GM19239 (cell line): ENCODE results near the gene TNKS2.
"Not testable (repeated sequence)": the region's sequence is repeated elsewhere in the genome, so short reads cannot be mapped to it uniquely, and the experiment has no call there.

ENCODE experiments used
- DNase-seq: peaks from one replicate; pipeline ENCODE4 v3.0.0; 2011; ENCODE audit warnings: low spot score; ENCODE audit not compliant: insufficient read length
- FAIRE-seq: peaks from 2 replicates; lab custom pipeline; 2011; peaks lifted over from hg19 to GRCh38; lab: Jason Lieb, UNC

The TNKS2 gene

DNA sequence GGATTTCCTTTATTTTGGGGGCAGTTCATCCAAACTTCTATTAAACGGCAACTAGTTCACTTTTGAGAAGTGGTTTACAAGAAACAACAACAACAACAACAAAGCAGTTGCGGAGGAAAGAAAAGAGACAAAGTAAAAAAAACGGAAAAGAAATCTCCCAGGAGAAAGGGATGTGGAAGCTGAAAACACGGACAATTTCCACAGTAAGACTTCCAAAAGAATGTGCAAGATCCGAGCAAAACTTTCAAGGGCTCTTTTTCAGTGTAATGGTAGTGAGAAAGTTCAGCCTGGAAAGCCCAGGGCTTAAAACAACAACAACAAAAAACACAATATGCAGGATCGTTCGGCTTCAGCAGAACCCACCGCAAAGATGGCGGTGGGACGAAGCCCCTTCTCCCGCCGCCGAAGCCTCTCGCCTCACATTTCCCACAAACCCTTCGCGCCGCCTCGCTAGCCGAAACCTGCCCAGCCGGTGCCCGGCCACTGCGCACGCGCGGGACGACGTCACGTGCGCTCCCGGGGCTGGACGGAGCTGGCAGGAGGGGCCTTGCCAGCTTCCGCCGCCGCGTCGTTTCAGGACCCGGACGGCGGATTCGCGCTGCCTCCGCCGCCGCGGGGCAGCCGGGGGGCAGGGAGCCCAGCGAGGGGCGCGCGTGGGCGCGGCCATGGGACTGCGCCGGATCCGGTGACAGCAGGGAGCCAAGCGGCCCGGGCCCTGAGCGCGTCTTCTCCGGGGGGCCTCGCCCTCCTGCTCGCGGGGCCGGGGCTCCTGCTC, at the start of gene TNKS2:
TSS of gene TNKS2 (plus strand) at position 553 of the 775 bp plus-strand sequence. CDS start 265 bp downstream, outside the sequence.
- DNase-seq = peak; percentile 84
- no peak for FAIRE-seq

DNA sequence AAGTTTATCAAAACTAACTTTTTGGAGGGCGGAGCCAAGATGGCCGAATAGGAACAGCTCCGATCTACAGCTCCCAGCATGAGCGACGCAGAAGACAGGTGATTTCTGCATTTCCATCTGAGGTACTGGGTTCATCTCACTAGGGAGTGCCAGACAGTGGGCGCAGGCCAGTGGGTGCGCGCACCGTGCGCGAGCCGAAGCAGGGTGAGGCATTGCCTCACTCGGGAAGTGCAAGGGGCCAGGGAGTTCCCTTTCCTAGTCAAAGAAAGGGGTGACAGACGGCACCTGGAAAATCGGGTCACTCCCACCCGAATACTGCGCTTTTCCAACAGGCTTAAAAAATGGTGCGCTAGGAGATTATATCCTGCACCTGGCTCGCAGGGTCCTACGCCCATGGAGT, 48.6 kb upstream of the TNKS2 start:
- not testable (repeated sequence) for DNase-seq, FAIRE-seq

DNA sequence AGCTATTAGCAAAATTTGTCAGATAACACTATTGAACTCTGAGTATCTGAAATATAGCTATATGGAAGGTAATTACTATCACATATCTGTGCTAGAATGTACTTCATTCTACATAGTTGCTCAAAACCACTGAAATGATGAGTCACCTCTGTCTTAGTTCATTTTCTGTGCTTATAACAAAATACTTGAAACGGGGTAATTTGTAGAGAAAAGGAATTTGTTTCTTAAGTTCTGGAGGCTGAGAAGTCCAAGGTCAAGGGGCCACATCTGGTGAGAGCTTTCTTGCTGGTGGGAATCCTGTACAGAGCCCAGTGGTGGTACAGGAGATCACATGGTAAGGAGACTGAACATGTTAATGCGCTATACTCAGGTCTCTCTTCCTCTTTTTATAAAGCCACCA, 41.9 kb upstream of the TNKS2 start:
- DNase-seq = no peak
- no peak for FAIRE-seq

DNA sequence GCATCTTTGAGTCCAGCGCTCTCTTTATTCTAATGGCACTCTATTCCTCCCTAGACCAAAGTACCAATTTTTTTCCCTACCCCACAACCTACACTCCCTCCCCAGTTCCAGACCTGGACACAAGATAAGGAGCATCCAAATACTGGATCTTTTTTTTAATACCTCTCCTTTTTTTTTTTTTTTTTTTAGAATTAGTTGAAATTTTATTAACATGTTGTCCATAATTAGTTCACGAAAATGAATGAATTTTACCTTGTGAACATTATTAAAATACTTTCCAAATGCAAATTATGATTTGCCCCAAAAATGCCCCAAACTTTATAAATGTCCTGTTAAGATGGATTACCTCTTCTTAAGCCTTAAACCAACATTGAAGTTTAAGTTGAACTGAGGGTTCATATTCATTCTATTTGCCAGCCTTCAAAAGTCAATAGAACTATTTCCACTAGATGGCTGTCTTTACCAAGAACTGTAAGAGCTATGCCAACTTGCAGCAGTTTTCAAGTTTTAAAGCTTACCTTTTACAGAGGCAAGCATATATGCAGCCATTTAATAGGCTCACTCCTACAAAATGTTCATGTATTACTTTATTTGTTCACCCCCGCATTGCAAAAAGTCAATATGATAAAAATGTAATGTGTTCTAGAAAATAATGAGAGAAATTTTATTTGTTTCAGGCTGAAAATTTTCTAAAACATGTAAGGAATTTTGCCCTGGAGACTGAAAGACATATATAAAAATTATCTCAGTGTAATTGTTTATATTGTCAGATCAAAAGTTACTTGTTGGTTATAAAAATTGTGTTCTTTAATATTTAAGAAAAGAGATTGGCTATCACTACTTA, 39.7 kb upstream of the TNKS2 start:
- FAIRE-seq (peak; percentile 90), DNase-seq (peak; percentile 9)

DNA sequence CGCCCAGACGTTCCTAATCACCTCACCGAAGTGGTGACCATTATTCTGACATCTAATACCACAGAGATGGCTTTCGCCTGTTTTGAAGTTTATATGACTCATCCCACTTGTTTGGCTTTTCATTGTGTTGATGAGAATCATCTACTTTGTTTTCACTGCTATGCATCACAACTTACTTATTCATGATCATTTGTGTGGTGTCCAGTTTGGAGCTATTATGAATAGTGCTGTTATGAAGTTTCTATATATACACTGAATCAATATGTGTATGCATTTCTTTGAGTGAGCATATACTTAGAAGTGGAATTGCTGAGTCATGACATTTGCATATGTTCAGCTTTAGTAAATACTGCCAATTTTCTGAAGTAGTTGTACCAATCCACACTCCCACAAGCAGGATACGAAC, 38.6 kb upstream of the TNKS2 start:
- FAIRE-seq = no peak

DNA sequence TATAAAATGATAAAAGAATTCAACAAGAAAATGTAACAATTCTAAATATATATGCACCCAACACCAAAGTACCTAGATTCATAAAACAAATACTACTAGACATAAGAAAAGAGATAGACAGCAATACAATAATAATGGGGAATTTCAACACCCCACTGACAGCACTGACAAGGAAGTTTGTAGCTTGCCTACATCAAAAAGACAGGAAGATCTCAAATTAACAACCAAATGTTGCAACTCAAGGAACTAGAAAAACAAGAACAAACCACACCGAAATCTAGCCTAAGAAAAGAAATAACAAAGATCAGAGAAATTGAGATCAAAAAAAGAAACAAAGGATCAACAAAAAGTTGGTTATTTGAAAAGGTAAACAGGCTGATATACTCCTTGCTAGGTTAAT, 36.5 kb upstream of the TNKS2 start:
- no peak for FAIRE-seq
- no peak for DNase-seq

More for the DNA sequence above, 38.6 kb upstream of the TNKS2 start:
- DNase-seq = no peak

DNA sequence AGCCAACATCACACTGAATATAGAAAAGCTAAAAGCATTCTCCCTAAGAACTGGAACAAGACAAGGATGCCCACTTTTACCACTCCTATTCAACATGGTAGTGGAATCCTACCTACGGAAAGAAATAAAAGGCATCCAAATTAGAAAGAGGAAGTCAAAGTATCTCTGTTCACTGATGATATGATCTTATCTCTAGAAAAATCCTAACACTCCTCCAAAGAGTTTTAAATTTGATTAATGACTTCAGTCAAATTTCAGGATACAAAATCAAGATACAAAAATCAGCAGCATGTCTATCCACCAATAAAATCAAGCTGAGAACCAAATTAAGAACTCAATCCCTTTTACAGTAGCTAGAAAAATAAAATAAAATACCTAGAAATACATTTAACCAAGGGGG, 35.3 kb upstream of the TNKS2 start:
- DNase-seq (no peak), FAIRE-seq (no peak)

DNA sequence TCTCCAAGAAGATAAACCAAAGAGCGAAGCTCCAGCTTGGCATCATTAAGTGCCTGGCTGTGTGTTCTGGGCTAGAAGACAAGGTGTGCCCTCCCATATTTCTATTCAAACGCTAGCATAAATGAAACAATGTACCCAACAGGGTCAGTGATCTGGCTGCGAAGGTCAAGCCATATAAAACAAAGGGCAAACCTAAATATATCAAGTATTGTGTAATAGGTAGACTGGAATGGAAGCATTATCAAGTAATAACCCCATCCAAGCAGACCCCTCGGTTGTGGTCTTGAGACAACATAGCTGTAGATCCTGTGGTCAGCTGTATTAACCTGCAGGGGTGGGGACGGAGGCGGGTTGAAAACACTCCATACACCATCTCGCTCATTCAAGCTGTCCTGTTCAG, 31.6 kb upstream of the TNKS2 start:
- no peak for DNase-seq
- no peak for FAIRE-seq

DNA sequence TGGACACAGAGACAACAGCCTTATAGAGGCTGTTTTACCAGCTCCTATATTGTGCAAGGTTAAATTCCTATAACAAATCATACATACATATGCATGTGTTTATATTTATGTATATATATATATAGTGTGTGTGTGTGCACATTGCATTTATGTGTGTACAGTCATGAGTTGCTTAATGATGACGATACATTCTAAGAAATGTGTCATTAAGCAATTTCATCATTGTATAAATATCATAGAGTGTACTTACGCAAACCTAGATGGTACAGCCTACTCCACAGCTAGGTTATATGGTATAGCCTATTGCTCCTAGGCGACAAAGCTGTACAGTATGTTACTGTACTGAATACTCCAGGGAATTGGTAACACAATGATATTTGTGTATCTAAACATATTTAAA, 30.1 kb upstream of the TNKS2 start:
- FAIRE-seq (no peak), DNase-seq (no peak)

DNA sequence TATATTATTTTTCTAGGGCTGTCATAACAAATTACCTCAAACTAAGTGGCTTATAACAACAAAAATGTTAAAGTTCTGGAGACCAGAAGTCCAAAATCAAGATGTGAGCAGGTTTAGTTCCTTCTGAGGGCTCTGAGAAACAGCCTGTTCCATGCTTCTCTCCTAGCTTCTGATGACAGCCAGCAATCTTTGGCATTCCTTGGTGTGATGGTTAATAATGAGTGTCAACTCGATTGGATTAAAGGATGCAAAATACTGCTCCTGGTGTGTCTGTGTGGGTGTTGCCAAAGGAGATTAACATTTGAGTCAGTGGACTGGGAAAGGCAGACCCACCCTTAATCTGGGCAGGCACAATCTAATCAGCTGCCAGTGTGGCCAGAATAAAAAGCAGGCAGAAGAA, 26.3 kb upstream of the TNKS2 start:
- no peak for DNase-seq
- no peak for FAIRE-seq

DNA sequence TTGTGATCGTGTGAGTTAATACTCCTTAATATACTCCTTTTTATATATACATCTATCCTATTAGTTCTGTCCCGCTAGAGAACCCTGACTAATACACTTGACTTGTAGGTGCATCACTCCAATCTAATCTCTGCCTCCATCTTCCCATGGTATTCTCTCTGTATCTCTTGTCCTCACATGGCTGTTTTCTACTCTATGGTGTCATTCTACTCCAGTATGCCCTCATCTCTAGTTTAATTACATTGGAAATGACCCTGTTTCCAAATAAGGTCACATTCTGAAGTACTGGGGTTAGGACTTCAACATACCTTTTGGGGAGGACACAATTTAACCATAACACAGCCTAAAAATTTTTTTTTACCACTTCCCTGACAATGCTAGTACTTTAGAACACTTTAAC, 25.8 kb upstream of the TNKS2 start:
- FAIRE-seq = no peak
- DNase-seq = no peak

DNA sequence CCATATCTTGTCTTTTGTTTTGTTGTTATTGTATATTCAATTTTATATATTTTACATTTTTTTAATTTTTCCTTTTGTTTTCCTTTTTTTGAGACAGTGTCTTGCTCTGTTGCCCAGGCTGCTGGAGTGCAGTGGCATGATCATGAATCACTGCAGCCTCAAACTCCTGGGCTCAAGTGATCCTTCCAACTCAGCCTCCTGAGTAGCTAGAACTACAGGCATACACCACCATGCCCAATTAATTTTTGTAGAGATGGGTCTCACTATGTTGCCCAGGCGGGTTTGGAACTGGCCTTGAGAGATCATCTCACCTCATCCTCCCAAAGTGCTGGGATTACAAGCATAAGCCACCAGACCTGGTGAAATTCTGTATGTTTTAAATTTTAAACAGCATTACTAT, 25.4 kb upstream of the TNKS2 start:
- DNase-seq = no peak
- no peak for FAIRE-seq

DNA sequence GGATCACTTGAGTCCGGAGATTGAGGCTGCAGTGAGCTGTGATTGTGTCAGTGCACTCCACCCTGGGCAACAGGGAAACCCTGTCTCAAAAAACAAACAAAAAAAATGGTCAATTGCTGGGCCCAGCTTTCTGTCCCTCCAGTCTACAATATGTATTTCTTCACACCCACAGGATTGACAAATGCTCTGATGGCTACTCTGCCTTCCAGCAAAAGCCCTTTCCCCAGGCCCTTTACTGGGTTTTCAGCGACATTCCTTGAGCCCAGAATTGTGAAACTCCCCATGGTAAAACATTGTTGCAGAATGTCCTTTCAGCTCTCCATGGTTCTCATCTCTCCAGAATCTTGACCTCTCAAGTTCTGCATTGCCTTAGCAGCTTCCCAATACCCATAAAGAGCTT, 23.7 kb upstream of the TNKS2 start:
- no peak for FAIRE-seq

DNA sequence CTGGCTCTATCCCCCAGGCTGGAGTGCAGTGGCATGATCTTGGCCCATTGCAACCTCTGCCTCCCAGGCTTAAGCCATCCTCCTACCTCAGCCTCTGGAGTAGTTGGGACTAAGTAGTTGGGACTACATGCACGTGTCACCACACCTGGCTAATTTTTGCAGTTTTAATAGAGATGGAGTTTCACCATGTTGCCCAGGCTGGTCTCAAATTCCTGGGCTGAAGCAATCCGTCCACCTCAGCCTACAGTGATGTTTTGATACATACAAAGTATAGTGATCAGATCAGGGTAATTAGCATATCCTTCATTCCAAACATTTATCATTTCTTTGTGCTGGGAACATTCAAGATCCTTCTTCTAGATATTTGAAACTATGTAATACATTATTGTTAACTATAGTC, 22.5 kb upstream of the TNKS2 start:
- DNase-seq (no peak), FAIRE-seq (no peak)

More for the DNA sequence above, 23.7 kb upstream of the TNKS2 start:
- DNase-seq = no peak

DNA sequence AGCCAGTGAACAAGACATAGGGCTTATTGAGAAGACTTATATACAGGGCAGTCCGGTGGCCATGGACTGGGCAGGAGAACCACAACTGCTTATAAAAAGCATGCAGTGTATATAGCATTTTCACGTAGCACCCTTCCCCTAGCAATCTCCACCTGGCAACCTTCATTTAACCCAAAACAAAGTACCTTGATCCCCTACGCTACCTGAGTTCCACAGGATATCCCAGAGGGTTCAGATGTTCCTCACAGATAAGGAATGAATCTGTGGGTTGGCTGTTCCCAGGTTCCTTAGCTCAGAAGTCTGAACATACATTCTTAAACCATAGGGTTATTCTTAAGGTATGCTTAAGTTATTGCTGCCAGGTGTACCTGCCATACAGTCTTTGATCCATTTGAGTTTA, 22.0 kb upstream of the TNKS2 start:
- FAIRE-seq = no peak
- DNase-seq = no peak

DNA sequence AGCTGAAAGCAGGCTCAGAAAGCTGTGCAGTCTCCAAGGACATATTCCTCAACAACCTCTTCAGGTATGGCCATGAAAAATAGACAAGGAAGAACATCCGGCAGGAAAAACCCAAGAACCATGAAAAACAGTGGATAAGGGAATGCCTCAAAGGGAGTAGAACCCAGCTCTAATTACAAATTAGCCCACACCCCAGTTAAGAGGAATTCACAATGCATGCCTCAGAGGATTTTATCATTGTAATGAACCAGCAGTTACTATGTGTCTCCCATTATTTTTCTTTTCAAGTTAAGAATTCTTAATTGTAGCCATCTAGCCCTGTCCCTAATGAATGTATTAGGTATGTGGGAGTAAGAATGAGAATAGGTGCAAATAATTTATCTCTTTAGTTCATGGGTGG, 19.7 kb upstream of the TNKS2 start:
- DNase-seq (no peak), FAIRE-seq (no peak)

DNA sequence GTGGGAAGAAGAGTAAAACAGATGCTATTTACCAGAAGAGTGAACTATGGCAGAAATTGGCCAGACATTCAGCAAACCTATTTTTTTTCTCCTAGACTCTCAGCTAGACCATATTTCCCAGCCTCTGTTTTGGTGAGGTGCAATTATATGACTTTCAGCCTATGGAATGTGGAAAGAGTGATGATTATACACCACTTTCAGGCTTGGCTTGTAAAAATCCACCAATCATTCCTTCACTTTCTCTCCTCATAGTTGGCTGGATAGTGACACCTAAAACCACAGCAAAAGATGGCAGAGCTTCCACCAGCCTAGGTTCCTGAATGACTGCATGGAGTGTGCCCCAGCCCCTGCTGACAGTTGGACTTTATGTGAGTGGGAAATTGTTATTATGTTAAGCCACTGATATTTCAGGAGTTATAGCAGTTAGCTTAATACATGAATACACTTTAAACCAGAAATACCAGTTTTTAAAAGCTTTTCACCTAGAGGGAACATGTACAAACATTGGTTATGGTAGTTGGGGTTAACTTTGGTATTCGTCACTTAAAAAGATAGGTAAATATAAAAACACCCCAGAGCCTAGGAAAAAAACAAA, 19.1 kb upstream of the TNKS2 start:
- FAIRE-seq = no peak
- no peak for DNase-seq

DNA sequence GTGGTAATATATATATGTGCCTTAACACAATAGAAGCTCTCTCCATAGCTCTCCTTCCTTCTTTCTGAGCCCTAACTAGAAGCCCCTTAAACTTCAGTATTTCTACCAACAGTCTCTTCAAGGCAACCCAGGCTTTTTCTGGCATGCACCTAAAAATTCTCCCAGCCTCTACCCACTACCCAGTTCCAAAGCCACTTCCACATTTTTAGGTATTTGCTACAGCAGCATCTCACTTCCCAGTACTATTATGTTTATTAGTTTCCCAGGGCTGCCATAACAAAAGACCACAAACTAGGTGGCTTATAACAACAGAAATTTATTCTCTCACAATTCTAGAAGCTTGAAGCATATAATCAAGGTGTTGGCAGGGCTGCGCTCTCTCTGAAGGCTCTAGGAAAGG, 15.7 kb upstream of the TNKS2 start:
- no peak for FAIRE-seq
- DNase-seq = no peak

DNA sequence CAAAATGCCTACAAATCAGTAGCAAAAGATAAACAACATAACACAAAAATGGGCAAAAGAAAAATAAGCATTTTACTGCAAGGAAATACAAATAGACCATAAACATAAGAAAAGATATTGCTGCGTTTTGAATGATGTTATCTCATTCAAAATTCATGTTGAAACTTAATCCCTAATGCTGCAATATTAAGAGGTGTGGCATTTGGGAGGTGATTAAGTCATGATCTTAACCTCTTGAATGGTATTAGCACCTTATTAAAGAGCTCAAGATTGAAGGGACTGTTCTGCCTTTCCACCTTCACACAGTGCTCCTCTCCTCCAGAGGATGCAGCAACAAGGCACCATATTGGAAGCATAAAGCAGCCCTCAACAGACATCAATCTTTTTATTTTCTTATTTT, 12.4 kb upstream of the TNKS2 start:
- no peak for FAIRE-seq
- no peak for DNase-seq

DNA sequence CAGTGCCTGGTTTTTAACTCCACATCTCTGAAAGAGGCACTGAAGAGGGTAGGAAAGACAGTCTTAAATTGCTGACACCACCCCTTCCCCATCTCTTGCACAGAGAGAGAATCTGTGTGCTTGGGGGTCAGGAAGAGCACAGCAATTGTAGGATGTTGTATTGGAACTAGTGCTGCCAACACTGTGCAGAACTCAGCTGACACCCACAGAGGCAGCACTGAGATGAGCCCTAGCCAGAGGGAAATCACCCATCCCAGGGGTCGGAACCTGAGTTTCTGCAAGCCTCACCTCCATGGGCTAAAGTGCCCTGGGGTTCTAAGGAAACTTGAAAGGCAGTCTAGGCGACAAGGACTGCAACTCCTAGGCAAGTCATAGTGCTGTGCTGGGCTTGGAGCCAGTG, 11.0 kb upstream of the TNKS2 start:
- FAIRE-seq = no peak
- no peak for DNase-seq

DNA sequence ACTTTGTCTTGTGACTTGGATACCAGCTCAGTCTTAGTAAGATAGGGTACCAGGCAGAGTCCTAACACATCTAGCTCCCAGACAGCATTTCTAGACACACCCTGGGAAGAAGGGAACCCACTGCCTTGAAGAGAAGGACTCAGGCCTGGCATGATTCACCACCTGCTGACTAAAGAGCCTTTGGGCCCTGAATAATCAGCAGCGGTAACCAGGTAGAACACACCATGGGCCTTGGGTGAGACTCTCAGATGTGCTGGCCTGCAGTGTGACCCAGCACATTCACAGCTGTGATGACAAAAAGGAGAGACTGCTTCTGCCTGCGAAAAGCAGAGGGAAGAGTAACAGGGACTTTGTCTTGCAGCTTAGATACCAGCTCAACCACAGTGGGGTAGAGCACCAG, 10.4 kb upstream of the TNKS2 start:
- DNase-seq (no peak), FAIRE-seq (no peak)
